HEK293T (cell line): ENCODE measurements around the gene RBM26.

Experiments used
- ARNT ChIP-seq: fragments of 450-650 bp; IDR thresholded peaks from 2 replicates; pipeline ENCODE4 v1.6.1; 2017; ENCODE audit warnings: mild to moderate bottlenecking
- BHLHE40 ChIP-seq: fragments of 450-650 bp; IDR thresholded peaks from 2 replicates; pipeline ENCODE4 v1.6.1; 2016; ENCODE audit warnings: mild to moderate bottlenecking, moderate library complexity, borderline replicate concordance
- ELF4 ChIP-seq: fragments of 450-650 bp; IDR thresholded peaks from 2 replicates; pipeline ENCODE4 v1.6.1; 2017; ENCODE audit warnings: antibody characterized with exemption
- FOXK2 ChIP-seq: fragments of 450-650 bp; IDR thresholded peaks from 2 replicates; pipeline ENCODE4 v1.6.1; 2016; ENCODE audit warnings: mild to moderate bottlenecking
- FOXM1 ChIP-seq: fragments of 450-650 bp; IDR thresholded peaks from 2 replicates; pipeline ENCODE4 v1.6.1; 2017; ENCODE audit warnings: mild to moderate bottlenecking, borderline replicate concordance
- HDGF ChIP-seq: fragments of 450-650 bp; IDR thresholded peaks from 2 replicates; pipeline ENCODE4 v1.6.1; 2017; ENCODE audit warnings: antibody characterized with exemption, borderline replicate concordance
- L3MBTL2 ChIP-seq: fragments of 450-650 bp; conservative IDR thresholded peaks from 2 replicates; pipeline ENCODE4 v1.6.1; 2016; ENCODE audit warnings: mild to moderate bottlenecking
- LEF1 ChIP-seq: fragments of 450-650 bp; IDR thresholded peaks from 2 replicates; pipeline ENCODE4 v1.6.1; 2017; ENCODE audit warnings: mild to moderate bottlenecking, borderline replicate concordance
- NFRKB ChIP-seq: fragments of 450-650 bp; IDR thresholded peaks from 2 replicates; pipeline ENCODE4 v1.6.1; 2016; ENCODE audit warnings: mild to moderate bottlenecking, moderate library complexity
- SP1 ChIP-seq: fragments of 450-650 bp; IDR thresholded peaks from 2 replicates; pipeline ENCODE4 v1.6.1; 2017
- TARDBP ChIP-seq: fragments of 450-650 bp; IDR thresholded peaks from 2 replicates; pipeline ENCODE4 v1.6.1; 2016
- ZNF384 ChIP-seq: fragments of 450-650 bp; IDR thresholded peaks from 2 replicates; pipeline ENCODE4 v1.6.1; 2016

GRCh38 chr13:79434556-79434955 lies 28.5 kb upstream of the RBM26 start:
- TF ChIP-seq HDGF: no peak
- no peak for TF ChIP-seq TARDBP
- TF ChIP-seq FOXM1: no peak
- TF ChIP-seq LEF1: no peak
- TF ChIP-seq SP1: no peak
- TF ChIP-seq ARNT: no peak
- no peak for TF ChIP-seq ELF4
- no peak for TF ChIP-seq FOXK2
- TF ChIP-seq ZNF384: no peak
- TF ChIP-seq BHLHE40: no peak
- TF ChIP-seq NFRKB: no peak
- TF ChIP-seq L3MBTL2: no peak
